ENCODE measurements around the gene ADPRS. TPM values are rescaled to one million over a fixed set of nuclear protein-coding genes. Genes with fewer than 3 reads are reported as not detected.

Gene ADPRS
- total RNA-seq, 1 experiment from 2014 or later: 27.8 TPM

- Histone ChIP-seq H3K4me1 (ENCODE audit: insufficient read depth, low read length) (no peaks in the 10 kb centered on the region), H3K27me3 (ENCODE audit: insufficient read depth, low read length) (no peaks in the 10 kb centered on the region), H2BK12ac (ENCODE audit: insufficient read length, low read depth, low read length) (no peak overlapping the region), H3K18ac (ENCODE audit: insufficient read length, low read depth, low read length) (no peak overlapping the region), H2BK120ac (ENCODE audit: low read depth, low read length, poor library complexity, severe bottlenecking) (no peak overlapping the region), H3T11ph (ENCODE audit: low read length) (no peak overlapping the region), H4K20me1 (ENCODE audit: control insufficient read depth, insufficient read depth, insufficient read length) (no peaks in the 10 kb centered on the region), H2AFZ (ENCODE audit: low read length) (no peak overlapping the region), H3K79me1 (ENCODE audit: insufficient read depth, low read depth, low read length, poor library complexity, severe bottlenecking) (no peaks in the 10 kb centered on the region), H3K23ac (ENCODE audit: insufficient read length, low read depth, low read length) (no peak overlapping the region), H3K23me2 (ENCODE audit: insufficient read length, low read depth, low read length, poor library complexity, severe bottlenecking) (peaks cover 14% of the 10 kb centered on the region), H3K27ac (ENCODE audit: insufficient read length, low read depth, low read length) (no peak overlapping the region), H4K5ac (ENCODE audit: insufficient read length, low read depth, low read length) (no peak overlapping the region), H2BK5ac (ENCODE audit: insufficient read length, low read length) (no peak overlapping the region), H2AK5ac (ENCODE audit: insufficient read length, low read length) (no peak overlapping the region), H2BK15ac (ENCODE audit: low read depth, low read length) (no peak overlapping the region), H2BK20ac (ENCODE audit: low read depth, low read length, poor library complexity, severe bottlenecking) (no peak overlapping the region), H3K56ac (ENCODE audit: insufficient read length, low read depth, low read length) (no peak overlapping the region), H3K9me3 (ENCODE audit: control insufficient read depth, low read depth, low read length) (no peaks in the 10 kb centered on the region), H4K8ac (replicated peaks; ENCODE audit: insufficient read length, low read depth, low read length) (no peak overlapping the region), H3K4me2 (ENCODE audit: insufficient read depth, insufficient read length, low read length) (no peak overlapping the region), H3K14ac (ENCODE audit: insufficient read depth, low read length) (no peak overlapping the region), H3K4ac (ENCODE audit: low read depth, low read length) (no peak overlapping the region), H3K79me2 (ENCODE audit: insufficient read depth, low read length) (peaks cover 2% of the 10 kb centered on the region; the same call in 1 of the 2 replicates), H3K9ac (ENCODE audit: extremely low read depth, insufficient read length, low read length) (no peak overlapping the region), H4K91ac (ENCODE audit: insufficient read length, low read depth, low read length) (no peak overlapping the region)
- Mint-ChIP-seq H3K27ac (no peak overlapping the region), H3K36me3 (ENCODE audit: insufficient read depth in 1 of 3, low read depth in 3 of 3) (peaks cover 2 to 7% (median 3%) of the 10 kb centered on the region in 3 experiments; a peak in 4 of 7 replicates), H3K9me3 (no peaks in the 10 kb centered on the region; a peak in 1 of 5 replicates), H3K4me1 (peaks cover 21 to 30% of the 10 kb centered on the region in 2 experiments), H3K4me3 (no peak overlapping the region; a peak in 1 of 5 replicates), H3K27me3 (ENCODE audit: low read depth) (peaks cover 14% of the 10 kb centered on the region)
- no peak for TF ChIP-seq CTCF (conservative IDR thresholded peaks at IDR 0.05)
- no peak for DNase-seq
- WGBS (ENCODE audit: extremely low coverage, insufficient read length, low lambda C conversion rate): no CpG with 5 or more reads among the region's 9 CpGs
These were observed 3.6 kb upstream of the ADPRS start for GRCh38 chr1:36085126-36085525.
